Limb (tissue), 2 donors: ENCODE data around the gene GABRB2.
"Not testable (repeated sequence)": the region's sequence is repeated elsewhere in the genome, so short reads cannot be mapped to it uniquely, and the experiment has no call there.

Experiments
- DNase-seq, 2 donors: peaks; one replicate each; pipeline ENCODE4 v3.0.0-alpha.2; 2016; ENCODE audit errors: extremely low spot score in 2 of 2

GABRB2 gene

GRCh38 chr5:161546470-161547301 is at the start of gene GABRB2:
TSS of gene GABRB2 (minus strand) at chr5:161546725. CDS start at chr5:161546643, 82 bp downstream.
- DNase-seq: peak; percentile 61 to 79

- no peak for DNase-seq
Measured at GRCh38 chr5:161585798-161586197, 39.3 kb upstream of the GABRB2 start.

GRCh38 chr5:161580621-161581020 is 34.1 kb upstream of the GABRB2 start:
- no peak for DNase-seq

- no peak for DNase-seq
Measured at GRCh38 chr5:161572914-161573313, 26.4 kb upstream of the GABRB2 start.

- no peak for DNase-seq
Measured at GRCh38 chr5:161566081-161566480, 19.6 kb upstream of the GABRB2 start.

GRCh38 chr5:161562446-161562845 is 15.9 kb upstream of the GABRB2 start:
- no peak for DNase-seq

- DNase-seq: peak; percentile 32 to 75
Measured at GRCh38 chr5:161549106-161549505, 2.6 kb upstream of the GABRB2 start.

- DNase-seq: peak in 1 of 2 donors; percentile 45
Measured at GRCh38 chr5:161548487-161549094, 2.1 kb upstream of the GABRB2 start.

- peak in 1 of 2 donors; percentile 54 for DNase-seq
Measured at GRCh38 chr5:161547738-161548486, 1.4 kb upstream of the GABRB2 start.

- peak in 1 of 2 donors; percentile 53 for DNase-seq
Measured at GRCh38 chr5:161547406-161547737, 847 bp upstream of the GABRB2 start.

- no peak for DNase-seq
Measured at GRCh38 chr5:161546095-161546469, 443 bp downstream of the GABRB2 start.

GRCh38 chr5:161545344-161546094 is 1.0 kb downstream of the GABRB2 start:
- DNase-seq: no peak

GRCh38 chr5:161544350-161544765 is 2.2 kb downstream of the GABRB2 start:
- DNase-seq: peak; percentile 24 to 54

- DNase-seq: no peak
Measured at GRCh38 chr5:161539016-161539415, 7.5 kb downstream of the GABRB2 start.

GRCh38 chr5:161535762-161536161 is 10.8 kb downstream of the GABRB2 start:
- DNase-seq: no peak

GRCh38 chr5:161530700-161531099 is 15.8 kb downstream of the GABRB2 start:
- no peak for DNase-seq

GRCh38 chr5:161513942-161514341 is 32.6 kb downstream of the GABRB2 start:
- peak in 1 of 2 donors; percentile 55 for DNase-seq

- DNase-seq: no peak
Measured at GRCh38 chr5:161507591-161507990, 38.9 kb downstream of the GABRB2 start.

- not testable (repeated sequence) for DNase-seq
Measured at GRCh38 chr5:161505160-161505559, 41.4 kb downstream of the GABRB2 start.

GRCh38 chr5:161498531-161498930 is 48.0 kb downstream of the GABRB2 start:
- no peak for DNase-seq

- no peak for DNase-seq
Measured at GRCh38 chr5:161483721-161484120, 62.8 kb downstream of the GABRB2 start.
